Keratinocyte (primary cell): ENCODE data around the gene PLK1. TPM values are rescaled to one million over a fixed set of nuclear protein-coding genes. Genes with fewer than 3 reads are reported as not detected.

Experiments used
- DNase-seq: peaks from one replicate; pipeline ENCODE4 v3.0.0-alpha.2; 2011; ENCODE audit warnings: low read depth, missing footprints, low spot score
- FAIRE-seq: peaks from 2 replicates; lab custom pipeline; 2011; peaks lifted over from hg19 to GRCh38; lab: Jason Lieb, UNC
- H2AFZ ChIP-seq: 2 replicates; pipeline ENCODE4 v1.6.0; 2012; ENCODE audit warnings: low read length, control low read depth, inconsistent platforms; ENCODE audit not compliant: control insufficient read depth
- H3K27ac ChIP-seq: 2 replicates; pipeline ENCODE4 v1.5.1; 2011; ENCODE audit warnings: low read length; ENCODE audit not compliant: control insufficient read depth, insufficient read depth
- H3K27me3 ChIP-seq: 3 replicates; pipeline ENCODE4 v1.6.0; 2011; ENCODE audit warnings: low read length; ENCODE audit not compliant: control insufficient read depth, insufficient read depth; ENCODE audit errors: extremely low read depth
- H3K36me3 ChIP-seq, 2 experiments: 2 replicates in 1 of 2; 3 replicates in 1 of 2; pipeline ENCODE4 v1.5.1; 2011; ENCODE audit warnings: low read length in 2 of 2, mild to moderate bottlenecking in 1 of 2; ENCODE audit not compliant: control insufficient read depth in 2 of 2, insufficient read depth in 2 of 2; ENCODE audit errors: extremely low read depth in 1 of 2
- H3K4me1 ChIP-seq: 3 replicates; pipeline ENCODE4 v1.5.1; 2011; ENCODE audit warnings: low read length; ENCODE audit not compliant: control insufficient read depth, insufficient read depth; ENCODE audit errors: extremely low read depth
- H3K4me2 ChIP-seq: 3 replicates; pipeline ENCODE4 v1.6.0; 2011; ENCODE audit warnings: low read depth, low read length; ENCODE audit not compliant: control insufficient read depth, insufficient read depth; ENCODE audit errors: extremely low read depth
- H3K4me3 ChIP-seq, 3 experiments: fragments of 200-600 bp in 1 of 3; sonication (generic) in 1 of 3; 2 replicates in 2 of 3; 3 replicates in 1 of 3; pipeline ENCODE4 v1.5.1; 2011 to 2016; ENCODE audit warnings: low read length in 3 of 3, mild to moderate bottlenecking in 3 of 3, control low read depth in 2 of 3, inconsistent platforms in 1 of 3, low read depth in 1 of 3, mixed read lengths in 1 of 3, mixed run types in 1 of 3, moderate library complexity in 1 of 3; ENCODE audit not compliant: control insufficient read depth in 2 of 3, insufficient read depth in 2 of 3; ENCODE audit errors: extremely low read depth in 1 of 3
- H3K79me2 ChIP-seq: 2 replicates; pipeline ENCODE4 v1.6.0; 2012; ENCODE audit warnings: low read length; ENCODE audit not compliant: control insufficient read depth, insufficient read depth
- H3K9ac ChIP-seq: 3 replicates; pipeline ENCODE4 v1.6.0; 2011; ENCODE audit warnings: low read length; ENCODE audit not compliant: control insufficient read depth, insufficient read depth; ENCODE audit errors: extremely low read depth
- H3K9me1 ChIP-seq: 3 replicates; pipeline ENCODE4 v1.6.0; 2011; ENCODE audit warnings: low read length; ENCODE audit not compliant: control insufficient read depth, insufficient read depth; ENCODE audit errors: extremely low read depth
- H3K9me3 ChIP-seq: 2 replicates; pipeline ENCODE4 v1.5.1; 2012; ENCODE audit warnings: low read depth, low read length; ENCODE audit not compliant: control insufficient read depth
- H4K20me1 ChIP-seq: 3 replicates; pipeline ENCODE4 v1.6.0; 2011; ENCODE audit warnings: low read length; ENCODE audit not compliant: control insufficient read depth, insufficient read depth; ENCODE audit errors: extremely low read depth
- EZH2 ChIP-seq: IDR thresholded peaks from one replicate; pipeline ENCODE4 v1.6.1; 2012; ENCODE audit warnings: inconsistent platforms, mild to moderate bottlenecking, low read length, moderate library complexity
- dilution Hi-C: fragments of 300-500 bp; cut with MboI; formaldehyde crosslinking; loops from one replicate; pipeline ENCODE4 v1.7.0; 2020; ENCODE audit warnings: low sequenced_read_pairs; ENCODE audit not compliant: extremely low pct_ligation_motif_present
- polyA plus RNA-seq, 5 experiments: library from polyadenylated mRNA; depleted of rRNA in 3 of 5; stranded (reverse) in 3 of 5; stranded (forward) in 1 of 5; unstranded in 1 of 5; fragments of >200 nt; gene quantifications; 1 replicate in 1 of 5; 2 replicates in 3 of 5; 3 replicates in 1 of 5; pipeline versions ENCODE4 v1.2.1 to v1.2.3, GENCODE V29; 2011 to 2012; ENCODE audit warnings: missing spikeins in 2 of 5, low read depth in 1 of 5, low replicate concordance in 1 of 5
- TF ChIP-seq, protein P1 (sequence below), 3 experiments: IDR thresholded peaks in 1 of 3; conservative IDR thresholded peaks in 1 of 3; optimal IDR thresholded peaks in 1 of 3; 2 replicates in 2 of 3; 3 replicates in 1 of 3; pipeline versions ENCODE3 to v1.5.1; 2011; ENCODE audit warnings: low read length in 3 of 3, mild to moderate bottlenecking in 3 of 3, moderate library complexity in 2 of 3, control low read depth in 1 of 3, inconsistent platforms in 1 of 3; ENCODE audit not compliant: insufficient read depth in 2 of 3; ENCODE audit errors: extremely low read depth in 1 of 3

Gene PLK1
- polyA plus RNA-seq, 1 donor (not counting 4 experiments of a cell fraction or from before 2014, with no cell fraction given): 21.2 TPM

- no peak overlapping the region for H3K4me2 ChIP-seq
- FAIRE-seq: no peak
- dilution Hi-C loops: no loop called here
Observed at GRCh38 chr16:23739516-23739915, 60.8 kb downstream of the PLK1 start.

More at GRCh38 chr16:23739516-23739915, 60.8 kb downstream of the PLK1 start:
- Histone ChIP-seq H3K9ac (no peak overlapping the region), H3K79me2 (no peaks in the 10 kb centered on the region), H3K9me1 (no peaks in the 10 kb centered on the region), H3K36me3 (no peaks in the 10 kb centered on the region), H3K4me1 (no peaks in the 10 kb centered on the region), H4K20me1 (no peaks in the 10 kb centered on the region), H2AFZ (no peak overlapping the region), H3K27ac (no peak overlapping the region), H3K27me3 (no peaks in the 10 kb centered on the region), H3K4me3 (no peak overlapping the region), H3K9me3 (no peaks in the 10 kb centered on the region)
- TF ChIP-seq, protein P1, sequence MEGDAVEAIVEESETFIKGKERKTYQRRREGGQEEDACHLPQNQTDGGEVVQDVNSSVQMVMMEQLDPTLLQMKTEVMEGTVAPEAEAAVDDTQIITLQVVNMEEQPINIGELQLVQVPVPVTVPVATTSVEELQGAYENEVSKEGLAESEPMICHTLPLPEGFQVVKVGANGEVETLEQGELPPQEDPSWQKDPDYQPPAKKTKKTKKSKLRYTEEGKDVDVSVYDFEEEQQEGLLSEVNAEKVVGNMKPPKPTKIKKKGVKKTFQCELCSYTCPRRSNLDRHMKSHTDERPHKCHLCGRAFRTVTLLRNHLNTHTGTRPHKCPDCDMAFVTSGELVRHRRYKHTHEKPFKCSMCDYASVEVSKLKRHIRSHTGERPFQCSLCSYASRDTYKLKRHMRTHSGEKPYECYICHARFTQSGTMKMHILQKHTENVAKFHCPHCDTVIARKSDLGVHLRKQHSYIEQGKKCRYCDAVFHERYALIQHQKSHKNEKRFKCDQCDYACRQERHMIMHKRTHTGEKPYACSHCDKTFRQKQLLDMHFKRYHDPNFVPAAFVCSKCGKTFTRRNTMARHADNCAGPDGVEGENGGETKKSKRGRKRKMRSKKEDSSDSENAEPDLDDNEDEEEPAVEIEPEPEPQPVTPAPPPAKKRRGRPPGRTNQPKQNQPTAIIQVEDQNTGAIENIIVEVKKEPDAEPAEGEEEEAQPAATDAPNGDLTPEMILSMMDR (optimal IDR thresholded peaks at IDR 0.05 in 1 of 3, IDR thresholded peaks at IDR 0.05 in 1 of 3, conservative IDR thresholded peaks at IDR 0.05 in 1 of 3; ENCODE audit: extremely low read depth in 1 of 3, insufficient read depth in 2 of 3, low read length in 3 of 3): no peak
- TF ChIP-seq EZH2: no peak
- DNase-seq: no peak

Other genes starting within 250 kb of the PLK1 start
- 14.7 to 18.1 TPM (median 16.6 TPM) in 3 replicates for gene COG7, start 225.7 kb upstream of the PLK1 start, polyA plus RNA-seq
- 30.2 to 54.1 TPM (median 41.2 TPM) in 3 replicates for gene GGA2, start 168.4 kb upstream of the PLK1 start, polyA plus RNA-seq
- 32.7 to 44.6 TPM (median 39.5 TPM) in 3 replicates for gene EARS2, start 121.5 kb upstream of the PLK1 start, polyA plus RNA-seq
- 27.7 to 39.8 TPM (median 36.3 TPM) in 3 replicates for gene UBFD1, start 121.2 kb upstream of the PLK1 start, polyA plus RNA-seq
- gene NDUFAB1, start 82.6 kb upstream of the PLK1 start, polyA plus RNA-seq: 104 to 202 TPM (median 112 TPM) in 3 replicates
- gene PALB2, start 37.6 kb upstream of the PLK1 start, polyA plus RNA-seq: 11.0 to 18.7 TPM (median 13.1 TPM) in 3 replicates
- gene DCTN5, start 37.4 kb upstream of the PLK1 start, polyA plus RNA-seq: 78.7 to 107 TPM (median 105 TPM) in 3 replicates
- not detected in 3 replicates for gene ERN2, start 34.3 kb downstream of the PLK1 start, polyA plus RNA-seq
- gene CHP2, start 76.1 kb downstream of the PLK1 start, polyA plus RNA-seq: 0.07 to 0.22 TPM (median 0.20 TPM) in 3 replicates
- gene PRKCB, start 157.1 kb downstream of the PLK1 start, polyA plus RNA-seq: 0.05 to 0.18 TPM (median 0.10 TPM) in 3 replicates